PFSK-1 (cell line): ENCODE measurements around the gene KRT73.

Source experiments
- FOXP2 ChIP-seq: optimal IDR thresholded peaks from 2 replicates; pipeline ENCODE3; 2011; ENCODE audit warnings: borderline replicate concordance, control low read depth, inconsistent platforms; ENCODE audit not compliant: insufficient read depth; ENCODE audit errors: extremely low read length, extremely low read depth
- POLR2AphosphoS5 ChIP-seq: IDR thresholded peaks from 2 replicates; pipeline ENCODE4 v1.6.1; 2012; ENCODE audit warnings: low read depth, mild to moderate bottlenecking, control low read depth, low read length, moderate library complexity
- SIN3A ChIP-seq: IDR thresholded peaks from 2 replicates; pipeline ENCODE4 v1.6.1; 2012; ENCODE audit warnings: mild to moderate bottlenecking, low read length, moderate library complexity, borderline replicate concordance; ENCODE audit not compliant: insufficient read depth
- TAF1 ChIP-seq: IDR thresholded peaks from 2 replicates; pipeline ENCODE4 v1.6.1; 2012; ENCODE audit warnings: low read length, control low read depth, borderline replicate concordance; ENCODE audit not compliant: insufficient read depth
- TF ChIP-seq, protein P1 (sequence below), 2 experiments: IDR thresholded peaks; 2 replicates each; pipeline versions ENCODE4 v1.6.1 to v1.8.0; 2011 to 2012; ENCODE audit warnings: low read depth in 2 of 2, low read length in 2 of 2, control low read depth in 1 of 2, inconsistent platforms in 1 of 2, mild to moderate bottlenecking in 1 of 2, moderate library complexity in 1 of 2; ENCODE audit not compliant: insufficient read depth in 1 of 2

KRT73 gene

DNA sequence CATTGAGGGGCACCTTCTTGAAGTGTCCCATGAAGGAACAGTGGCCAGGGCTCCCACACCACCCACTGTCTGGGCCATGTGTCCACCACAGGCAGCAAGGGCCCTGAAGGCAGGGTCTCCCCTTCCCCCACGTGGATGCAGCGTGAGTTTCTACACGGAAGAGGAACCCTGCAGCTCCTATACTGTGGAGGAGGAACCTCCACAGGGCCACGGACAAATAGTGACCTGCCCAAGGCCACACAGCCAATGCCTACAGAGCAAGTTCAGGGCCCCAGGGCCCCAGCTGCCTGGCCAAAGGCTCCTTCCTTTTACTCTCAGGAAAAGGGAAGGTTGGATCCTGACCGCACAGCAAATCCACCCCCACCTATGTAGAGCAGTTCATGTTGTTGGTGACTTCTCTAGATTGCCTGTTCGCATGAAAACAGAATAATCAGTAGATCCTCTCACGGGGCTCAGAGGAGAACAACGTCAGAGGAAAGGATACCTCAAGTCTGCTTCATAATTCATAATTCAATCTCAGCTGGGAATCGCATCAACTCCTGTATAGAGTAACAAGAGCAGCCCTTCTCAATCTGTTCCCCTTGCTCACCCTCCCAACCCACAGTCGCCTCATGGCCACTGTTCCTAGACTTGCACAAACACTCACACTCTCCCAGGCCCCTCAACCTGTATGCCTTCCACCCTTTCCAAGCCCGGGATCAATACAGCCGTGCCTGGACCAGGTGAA is 11.1 kb upstream of the KRT73 start:
- TF ChIP-seq FOXP2 (no peak), SIN3A (no peak), TAF1 (no peak), POLR2AphosphoS5 (no peak)
- TF ChIP-seq, protein P1, sequence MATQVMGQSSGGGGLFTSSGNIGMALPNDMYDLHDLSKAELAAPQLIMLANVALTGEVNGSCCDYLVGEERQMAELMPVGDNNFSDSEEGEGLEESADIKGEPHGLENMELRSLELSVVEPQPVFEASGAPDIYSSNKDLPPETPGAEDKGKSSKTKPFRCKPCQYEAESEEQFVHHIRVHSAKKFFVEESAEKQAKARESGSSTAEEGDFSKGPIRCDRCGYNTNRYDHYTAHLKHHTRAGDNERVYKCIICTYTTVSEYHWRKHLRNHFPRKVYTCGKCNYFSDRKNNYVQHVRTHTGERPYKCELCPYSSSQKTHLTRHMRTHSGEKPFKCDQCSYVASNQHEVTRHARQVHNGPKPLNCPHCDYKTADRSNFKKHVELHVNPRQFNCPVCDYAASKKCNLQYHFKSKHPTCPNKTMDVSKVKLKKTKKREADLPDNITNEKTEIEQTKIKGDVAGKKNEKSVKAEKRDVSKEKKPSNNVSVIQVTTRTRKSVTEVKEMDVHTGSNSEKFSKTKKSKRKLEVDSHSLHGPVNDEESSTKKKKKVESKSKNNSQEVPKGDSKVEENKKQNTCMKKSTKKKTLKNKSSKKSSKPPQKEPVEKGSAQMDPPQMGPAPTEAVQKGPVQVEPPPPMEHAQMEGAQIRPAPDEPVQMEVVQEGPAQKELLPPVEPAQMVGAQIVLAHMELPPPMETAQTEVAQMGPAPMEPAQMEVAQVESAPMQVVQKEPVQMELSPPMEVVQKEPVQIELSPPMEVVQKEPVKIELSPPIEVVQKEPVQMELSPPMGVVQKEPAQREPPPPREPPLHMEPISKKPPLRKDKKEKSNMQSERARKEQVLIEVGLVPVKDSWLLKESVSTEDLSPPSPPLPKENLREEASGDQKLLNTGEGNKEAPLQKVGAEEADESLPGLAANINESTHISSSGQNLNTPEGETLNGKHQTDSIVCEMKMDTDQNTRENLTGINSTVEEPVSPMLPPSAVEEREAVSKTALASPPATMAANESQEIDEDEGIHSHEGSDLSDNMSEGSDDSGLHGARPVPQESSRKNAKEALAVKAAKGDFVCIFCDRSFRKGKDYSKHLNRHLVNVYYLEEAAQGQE (IDR thresholded peaks at IDR 0.05; ENCODE audit: insufficient read depth in 1 of 2, low read depth in 2 of 2, low read length in 2 of 2): no peak

DNA sequence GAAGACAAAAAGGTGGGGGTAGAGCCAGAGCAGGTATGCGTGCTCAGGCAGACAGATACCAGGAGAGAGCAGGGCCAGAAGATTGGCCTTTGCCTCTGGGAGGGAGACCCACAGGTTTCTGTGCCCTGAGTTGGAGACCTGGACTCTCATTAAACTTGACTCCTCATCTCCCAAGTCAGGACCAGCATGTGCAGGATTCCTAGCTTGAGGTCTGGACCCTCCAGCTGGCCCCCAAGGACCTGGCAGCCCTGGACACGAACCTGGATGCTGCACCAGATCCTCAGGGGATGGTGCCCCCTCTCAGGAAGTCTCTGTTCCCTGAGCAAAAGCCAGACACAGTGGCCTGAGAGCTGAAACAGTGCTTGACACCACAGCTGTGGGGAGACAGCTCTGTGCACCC is 10.5 kb upstream of the KRT73 start:
- TF ChIP-seq, protein P1 (IDR thresholded peaks at IDR 0.05; ENCODE audit: insufficient read depth in 1 of 2, low read depth in 2 of 2, low read length in 2 of 2): no peak
- TF ChIP-seq SIN3A: no peak
- TF ChIP-seq TAF1: no peak
- TF ChIP-seq FOXP2: no peak
- TF ChIP-seq POLR2AphosphoS5: no peak

DNA sequence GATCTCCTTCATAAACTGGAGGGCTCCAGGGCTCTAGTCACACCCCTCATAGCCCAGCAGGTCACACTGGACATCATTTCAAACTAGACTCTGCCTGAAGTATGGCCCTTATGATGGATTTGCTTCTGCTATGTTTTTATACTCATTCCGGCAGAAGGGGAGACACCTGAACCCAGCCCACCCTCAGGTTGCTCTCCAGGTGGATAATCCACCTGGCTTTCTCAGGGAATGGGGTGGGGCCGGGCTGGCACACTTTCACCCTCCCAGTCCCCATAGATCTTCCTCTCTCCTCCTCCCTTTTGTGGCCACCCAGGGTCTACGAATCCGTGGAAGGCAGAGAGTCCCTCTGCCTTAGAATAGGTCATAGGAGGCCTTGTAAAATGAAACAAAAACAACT is 9.8 kb upstream of the KRT73 start:
- TF ChIP-seq TAF1: no peak

DNA sequence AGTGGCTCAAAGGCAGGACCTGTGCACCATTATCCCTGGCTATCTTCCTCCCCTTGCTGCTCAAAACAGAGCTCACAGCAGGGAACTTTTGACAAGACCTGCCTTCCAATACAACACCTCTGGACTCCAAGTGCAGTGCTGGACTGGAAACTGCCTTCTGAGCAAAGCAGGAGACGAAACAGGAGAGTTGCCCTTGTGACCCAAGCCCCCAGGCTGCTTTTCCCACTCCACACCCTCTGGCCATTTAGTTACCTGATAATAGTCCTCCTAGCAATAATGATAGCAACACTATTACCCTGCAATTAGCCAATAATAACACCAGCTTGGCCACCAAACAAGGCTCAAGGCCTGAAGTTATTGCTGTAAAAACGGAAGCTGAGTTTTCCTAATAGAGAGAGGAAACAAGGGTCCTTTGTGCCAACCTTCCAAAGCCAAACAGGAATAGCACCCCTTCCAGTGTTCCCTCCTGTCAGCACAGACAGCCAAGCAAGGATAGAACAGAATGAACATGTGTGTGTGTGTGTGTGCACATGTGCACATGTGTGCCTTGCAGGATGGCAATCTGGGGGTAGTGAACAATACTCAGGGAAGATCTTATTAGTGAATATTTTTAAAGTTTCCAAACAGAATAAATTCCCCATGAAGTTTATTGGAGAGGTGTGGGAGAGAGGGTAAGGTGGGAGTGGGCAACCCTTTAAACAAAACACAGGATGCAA is 9.2 kb upstream of the KRT73 start:
- no peak for TF ChIP-seq POLR2AphosphoS5
- TF ChIP-seq, protein P1 (IDR thresholded peaks at IDR 0.05; ENCODE audit: insufficient read depth in 1 of 2, low read depth in 2 of 2, low read length in 2 of 2): no peak
- no peak for TF ChIP-seq SIN3A
- no peak for TF ChIP-seq FOXP2
- TF ChIP-seq TAF1: no peak

DNA sequence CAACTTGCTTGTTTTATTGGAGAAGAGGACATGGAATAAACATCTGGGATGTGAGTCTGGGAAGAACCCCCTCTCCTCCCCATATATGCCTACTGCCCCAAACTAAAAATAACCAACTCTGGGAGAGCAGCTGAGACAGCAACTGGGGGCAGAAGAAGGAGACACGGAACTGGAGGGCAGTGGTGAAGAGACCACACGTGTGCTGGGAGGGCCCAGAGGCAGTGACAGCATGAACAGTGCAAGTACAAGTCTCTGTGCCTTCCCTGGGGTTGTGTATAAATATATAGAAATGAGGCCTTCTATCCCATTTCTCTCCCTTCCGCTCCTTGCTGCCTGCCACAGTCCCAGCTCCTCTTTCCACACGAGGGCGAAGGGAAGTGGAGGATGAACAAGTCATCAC is 4.0 kb upstream of the KRT73 start:
- TF ChIP-seq FOXP2 (no peak), TAF1 (no peak), SIN3A (no peak), POLR2AphosphoS5 (no peak)
- TF ChIP-seq, protein P1 (IDR thresholded peaks at IDR 0.05; ENCODE audit: insufficient read depth in 1 of 2, low read depth in 2 of 2, low read length in 2 of 2): no peak
